Measurements from ENCODE around the gene TCF7L2. TPM values are rescaled to one million over a fixed set of nuclear protein-coding genes. Genes with fewer than 3 reads are reported as not detected.

The TCF7L2 gene
- total RNA-seq, 3 donors from 2014 or later, result 33.1 to 44.2 (median 34.1) TPM

- H3K9me3 ChIP-seq, result peaks cover 0 to 11% of the 10 kb centered on the region in 2 donors
- no peak for DNase-seq (ENCODE audit: low spot score in 2 of 2)
- intact Hi-C loops (cut with DNase I; ENCODE audit: low total_unique reads), result no loop called here
- no peaks in the 10 kb centered on the region for H3K4me1 ChIP-seq
- no peak overlapping the region for H3K27ac ChIP-seq
- no peaks in the 10 kb centered on the region for H3K36me3 ChIP-seq
- H3K27me3 ChIP-seq, result no peaks in the 10 kb centered on the region
- H3K4me3 ChIP-seq, result no peak overlapping the region
- TF ChIP-seq POLR2AphosphoS5 (IDR thresholded peaks at IDR 0.05) (no peak), POLR2A (IDR thresholded peaks at IDR 0.05) (no peak), CTCF (IDR thresholded peaks at IDR 0.05) (no peak)
Observed at GRCh38 chr10:112927980-112928379, 22.1 kb upstream of the TCF7L2 start.

GRCh38 chr10:112932658-112933057 is 17.4 kb upstream of the TCF7L2 start:
- H3K27me3 ChIP-seq, result no peaks in the 10 kb centered on the region
- no peaks in the 10 kb centered on the region for H3K36me3 ChIP-seq
- intact Hi-C loops (cut with DNase I; ENCODE audit: low total_unique reads), result no loop called here
- DNase-seq (ENCODE audit: low spot score in 2 of 2), result no peak
- no peak for TF ChIP-seq POLR2A (IDR thresholded peaks at IDR 0.05)
- TF ChIP-seq CTCF (IDR thresholded peaks at IDR 0.05), result no peak
- no peak for TF ChIP-seq POLR2AphosphoS5 (IDR thresholded peaks at IDR 0.05)
- H3K4me3 ChIP-seq, result no peak overlapping the region
- peaks cover 0 to 11% of the 10 kb centered on the region in 2 donors for H3K9me3 ChIP-seq
- H3K27ac ChIP-seq, result no peak overlapping the region
- no peaks in the 10 kb centered on the region for H3K4me1 ChIP-seq

- intact Hi-C loops (cut with DNase I; ENCODE audit: low total_unique reads), result no loop called here
- peaks cover 0 to 11% of the 10 kb centered on the region in 2 donors for H3K9me3 ChIP-seq
- no peaks in the 10 kb centered on the region for H3K27me3 ChIP-seq
- no peak overlapping the region for H3K27ac ChIP-seq
- H3K4me1 ChIP-seq, result no peaks in the 10 kb centered on the region
- DNase-seq (ENCODE audit: low spot score in 2 of 2), result no peak
- no peak for TF ChIP-seq POLR2AphosphoS5 (IDR thresholded peaks at IDR 0.05)
- no peak for TF ChIP-seq POLR2A (IDR thresholded peaks at IDR 0.05)
- no peak for TF ChIP-seq CTCF (IDR thresholded peaks at IDR 0.05)
- H3K36me3 ChIP-seq, result no peaks in the 10 kb centered on the region
- H3K4me3 ChIP-seq, result no peak overlapping the region
Observed at GRCh38 chr10:112934193-112934592, 15.9 kb upstream of the TCF7L2 start.

GRCh38 chr10:112938808-112939482 is 11.1 kb upstream of the TCF7L2 start:
- intact Hi-C loops (cut with DNase I; ENCODE audit: low total_unique reads), result no loop called here
- Histone ChIP-seq H3K9me3 (no peaks in the 10 kb centered on the region), H3K27ac (no peak overlapping the region), H3K4me1 (no peaks in the 10 kb centered on the region), H3K36me3 (no peaks in the 10 kb centered on the region), H3K4me3 (no peak overlapping the region), H3K27me3 (no peaks in the 10 kb centered on the region)
- DNase-seq (ENCODE audit: low spot score in 2 of 2), result no peak
- TF ChIP-seq POLR2A (IDR thresholded peaks at IDR 0.05) (no peak), CTCF (IDR thresholded peaks at IDR 0.05) (no peak), POLR2AphosphoS5 (IDR thresholded peaks at IDR 0.05) (no peak)

- intact Hi-C loops (cut with DNase I; ENCODE audit: low total_unique reads), result no loop called here
- no peak for TF ChIP-seq POLR2A (IDR thresholded peaks at IDR 0.05)
- TF ChIP-seq POLR2AphosphoS5 (IDR thresholded peaks at IDR 0.05), result no peak
- no peak for TF ChIP-seq CTCF (IDR thresholded peaks at IDR 0.05)
- Histone ChIP-seq H3K9me3 (no peaks in the 10 kb centered on the region), H3K27me3 (no peaks in the 10 kb centered on the region), H3K36me3 (no peaks in the 10 kb centered on the region), H3K4me1 (no peaks in the 10 kb centered on the region), H3K27ac (no peak overlapping the region), H3K4me3 (no peak overlapping the region)
- no peak for DNase-seq (ENCODE audit: low spot score in 2 of 2)
Observed at GRCh38 chr10:112945811-112946210, 4.2 kb upstream of the TCF7L2 start.
